NK-92 treated with Interleukin-12 subunit alpha and Interleukin-12 subunit beta, amount 100 ng/mL, for 24 hours (cell line): ENCODE measurements around the gene ABI3.

Experiments used
- DNase-seq: peaks from one replicate; lab custom pipeline; 2025; lab: John Stamatoyannopoulos, UW

The ABI3 gene

GRCh38 chr17:49197346-49197998 is 13.0 kb upstream of the ABI3 start:
- no peak for DNase-seq

GRCh38 chr17:49198211-49198610 is 12.3 kb upstream of the ABI3 start:
- no peak for DNase-seq

DNA sequence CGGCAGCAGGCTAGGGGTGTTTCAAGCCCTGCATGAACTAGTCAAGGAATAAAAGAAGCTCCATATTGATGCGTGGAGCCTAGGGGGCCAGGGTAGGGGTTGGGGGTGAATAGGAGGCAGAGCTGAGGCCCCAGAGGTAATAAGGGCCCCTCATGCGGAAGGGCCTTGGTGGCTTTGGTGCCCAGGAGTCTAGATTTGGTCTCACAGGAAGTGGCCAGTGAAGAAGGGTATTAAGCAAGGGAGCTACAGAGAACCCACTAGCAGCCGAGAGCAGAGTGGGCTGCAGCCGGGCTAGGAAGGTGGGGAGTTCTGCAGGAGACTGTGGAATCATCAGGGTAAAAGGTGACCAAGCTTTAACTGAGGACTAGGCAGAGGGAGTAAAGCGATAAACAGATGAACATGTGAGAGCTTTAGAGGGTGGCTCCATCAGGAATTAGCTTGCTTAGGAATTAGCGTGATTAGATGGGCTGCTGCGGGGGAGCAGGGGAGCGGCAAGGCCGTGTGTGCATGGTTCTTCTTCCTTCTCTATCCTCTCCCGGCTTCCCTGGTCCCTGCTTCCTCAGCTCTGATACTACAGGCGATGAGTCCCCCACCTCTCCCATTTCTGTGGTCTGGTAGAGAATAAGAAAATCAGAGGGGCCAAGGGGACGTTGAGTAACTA is 10.0 kb upstream of the ABI3 start:
- DNase-seq: no peak

GRCh38 chr17:49201481-49201927 is 9.0 kb upstream of the ABI3 start:
- DNase-seq: no peak

DNA sequence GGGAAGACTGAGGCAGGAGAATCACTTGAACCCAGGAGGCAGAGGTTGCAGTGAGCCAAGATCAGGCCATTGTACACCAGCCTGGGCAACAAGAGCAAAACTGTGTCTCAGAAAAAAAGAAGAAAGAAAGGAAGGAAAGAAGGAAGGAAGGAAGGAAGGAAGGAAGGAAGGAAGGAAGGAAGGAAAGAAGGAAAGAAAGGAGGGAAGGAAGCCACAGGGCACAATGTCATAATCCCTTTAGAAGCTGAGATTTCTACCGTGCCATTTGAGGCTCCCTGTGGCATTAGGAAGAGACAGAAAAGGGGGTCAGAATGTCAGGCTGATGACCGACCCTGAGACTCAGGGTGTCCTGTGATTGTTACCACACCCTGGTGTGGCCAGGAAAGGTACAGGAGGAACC is 6.7 kb upstream of the ABI3 start:
- DNase-seq: no peak

DNA sequence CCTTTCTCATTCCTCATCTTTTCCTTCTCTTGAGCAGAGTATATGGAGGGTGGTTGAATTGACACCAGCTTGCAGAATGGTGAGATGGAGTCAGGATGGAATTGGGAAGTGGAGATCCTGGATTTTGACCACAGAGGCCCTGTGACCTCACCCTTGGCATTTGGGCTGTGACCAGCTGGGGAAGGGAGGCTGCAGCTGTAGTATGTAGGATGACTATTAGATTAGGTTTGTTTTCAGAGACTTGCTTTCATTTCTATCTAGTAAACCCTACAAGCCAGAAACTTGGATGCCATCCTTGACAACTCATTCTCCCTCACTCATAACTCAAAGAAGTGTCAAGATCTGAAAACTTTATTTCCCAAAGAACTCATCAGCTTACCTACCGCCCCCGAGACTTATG is 6.0 kb upstream of the ABI3 start:
- no peak for DNase-seq

- DNase-seq: peak; percentile 48
Observed at GRCh38 chr17:49209061-49209571, 1.4 kb upstream of the ABI3 start.

GRCh38 chr17:49213399-49213798 is 2.9 kb downstream of the ABI3 start:
- no peak for DNase-seq

GRCh38 chr17:49213847-49214246 is 3.3 kb downstream of the ABI3 start:
- DNase-seq: no peak

GRCh38 chr17:49214676-49215360 is 4.3 kb downstream of the ABI3 start:
- DNase-seq: no peak

- no peak for DNase-seq
Observed at GRCh38 chr17:49216482-49216881, 6.0 kb downstream of the ABI3 start.

- DNase-seq: no peak
Observed at GRCh38 chr17:49216953-49217650, 6.6 kb downstream of the ABI3 start.

GRCh38 chr17:49217651-49218413 is 7.3 kb downstream of the ABI3 start:
- DNase-seq: peak; percentile 74

GRCh38 chr17:49218941-49219913 is 8.7 kb downstream of the ABI3 start:
- DNase-seq: peak; percentile 75

GRCh38 chr17:49219987-49220386 is 9.5 kb downstream of the ABI3 start:
- DNase-seq: peak; percentile 29

GRCh38 chr17:49223168-49223516 is 12.6 kb downstream of the ABI3 start:
- no peak for DNase-seq

- peak; percentile 20 for DNase-seq
Observed at GRCh38 chr17:49223517-49224197, 13.2 kb downstream of the ABI3 start.

GRCh38 chr17:49224198-49224996 is 13.9 kb downstream of the ABI3 start:
- no peak for DNase-seq

- DNase-seq: no peak
Observed at GRCh38 chr17:49224997-49225337, 14.5 kb downstream of the ABI3 start.
